ENCODE results near the gene MED15.
A peak's percentile ranks its signal among the peaks of the same experiment; 100 is the strongest.

MED15 gene

GRCh38 chr22:20580611-20581502 is 73.4 kb downstream of the MED15 start:
- no peak overlapping the region for H3K27ac ChIP-seq

GRCh38 chr22:20581503-20582170 is 74.2 kb downstream of the MED15 start:
- H3K27ac ChIP-seq, result no peak overlapping the region
- TF ChIP-seq ZFX (IDR thresholded peaks at IDR 0.05; ENCODE audit: borderline replicate concordance) (no peak), CTCF (IDR thresholded peaks at IDR 0.05) (no peak)

More at GRCh38 chr22:20580611-20581502, 73.4 kb downstream of the MED15 start:
- no peak for TF ChIP-seq ZFX (IDR thresholded peaks at IDR 0.05; ENCODE audit: borderline replicate concordance)
- no peak for TF ChIP-seq CTCF (IDR thresholded peaks at IDR 0.05)

GRCh38 chr22:20582171-20582511 is 74.7 kb downstream of the MED15 start:
- TF ChIP-seq ZFX (IDR thresholded peaks at IDR 0.05; ENCODE audit: borderline replicate concordance), result no peak
- no peak for TF ChIP-seq CTCF (IDR thresholded peaks at IDR 0.05)
- H3K27ac ChIP-seq, result no peak overlapping the region

- TF ChIP-seq ZFX (IDR thresholded peaks at IDR 0.05; ENCODE audit: borderline replicate concordance) (no peak), CTCF (IDR thresholded peaks at IDR 0.05) (no peak)
- H3K27ac ChIP-seq, result no peak overlapping the region
Measured at GRCh38 chr22:20582520-20583361, 75.3 kb downstream of the MED15 start.

GRCh38 chr22:20583471-20583922 is 76.1 kb downstream of the MED15 start:
- no peak overlapping the region for H3K27ac ChIP-seq
- TF ChIP-seq CTCF (IDR thresholded peaks at IDR 0.05) (peak; percentile 46), ZFX (IDR thresholded peaks at IDR 0.05; ENCODE audit: borderline replicate concordance) (no peak)

GRCh38 chr22:20584029-20584871 is 76.8 kb downstream of the MED15 start:
- no peak overlapping the region for H3K27ac ChIP-seq
- TF ChIP-seq ZFX (IDR thresholded peaks at IDR 0.05; ENCODE audit: borderline replicate concordance) (no peak), CTCF (IDR thresholded peaks at IDR 0.05) (no peak)

Measured in 22Rv1 (cell line).